AG04449 (cell line): ENCODE results near the gene SYNDIG1.

ENCODE experiments used
- CTCF ChIA-PET: fragments of 350-600 bp; formaldehyde crosslinking; extraction: SDS; loops from one replicate; lab custom pipeline; 2021; ENCODE audit warnings: antibody characterized with exemption; lab: Yijun Ruan, JAX
- POLR2A ChIA-PET: fragments of 400-600, 350-600 bp; formaldehyde crosslinking; extraction: SDS; loops from one replicate; lab custom pipeline; 2020; ENCODE audit warnings: antibody characterized with exemption, inconsistent platforms; lab: Yijun Ruan, JAX
- DNase-seq: peaks from one replicate; pipeline ENCODE4 v3.0.0-alpha.2; 2010; ENCODE audit warnings: low read depth, low spot score
- H3K4me3 ChIP-seq: 2 replicates; pipeline ENCODE4 v1.5.1; 2011; ENCODE audit warnings: low read depth, mild to moderate bottlenecking, control low read depth, low read length
- CTCF ChIP-seq: IDR thresholded peaks from one replicate; pipeline ENCODE4 v1.5.1; 2011; ENCODE audit warnings: mild to moderate bottlenecking, moderate library complexity, low read length, control low read depth, inconsistent platforms; ENCODE audit not compliant: insufficient read depth; ENCODE audit errors: missing control alignments

Gene SYNDIG1

DNA sequence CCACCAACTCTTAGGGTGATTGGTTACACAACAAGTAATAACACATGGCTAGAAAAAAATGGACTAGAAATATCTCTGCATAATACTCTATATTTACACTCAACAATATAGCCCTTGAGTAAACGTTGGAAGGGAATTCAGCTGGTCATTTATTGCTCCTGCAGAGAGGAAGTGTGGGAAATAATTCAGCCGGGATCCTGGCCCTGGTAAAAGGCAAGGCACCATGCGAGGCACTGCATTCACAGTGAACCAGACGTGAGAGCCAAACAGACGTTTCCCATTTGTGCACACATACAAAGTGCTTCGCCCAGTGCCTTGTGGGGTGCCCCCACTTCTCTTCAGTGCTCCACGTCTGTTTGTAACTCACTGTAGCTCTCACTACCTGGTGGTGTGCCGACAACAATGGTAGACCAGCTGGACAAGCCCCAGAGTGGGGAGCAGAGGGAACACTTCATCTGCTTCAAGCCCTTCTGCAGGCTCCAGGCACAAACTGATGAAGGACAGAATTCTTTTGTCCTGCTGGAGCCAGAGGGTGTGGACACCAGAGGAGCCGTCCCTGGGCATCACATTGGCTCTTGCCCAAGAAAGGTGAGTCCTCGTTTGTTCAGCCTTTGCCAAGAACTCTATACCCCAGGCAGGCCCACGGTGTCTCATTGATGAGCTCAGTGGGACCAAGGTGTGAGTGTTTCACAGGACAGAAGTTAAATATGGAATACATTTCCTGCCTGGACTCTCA lies 18.8 kb downstream of the SYNDIG1 start:
- no peak for DNase-seq
- no peak overlapping the region for H3K4me3 ChIP-seq
- no peak for TF ChIP-seq CTCF
- ChIA-PET POLR2A (no interaction called here), CTCF (interaction anchor here (0.5 kb wide), 1 partner anchor 64 kb away, joined by 3 read pairs; no protein-coding TSS in a partner anchor)

GRCh38 chr20:24488800-24489175 lies 19.4 kb downstream of the SYNDIG1 start:
- ChIA-PET CTCF (interaction anchor here (0.5 kb wide), 1 partner anchor 64 kb away, joined by 3 read pairs; no protein-coding TSS in a partner anchor), POLR2A (no interaction called here)
- no peak for TF ChIP-seq CTCF
- no peak for DNase-seq
- H3K4me3 ChIP-seq, result no peak overlapping the region

- POLR2A ChIA-PET, result no interaction called here
- CTCF ChIA-PET, result no interaction called here
- DNase-seq, result no peak
- TF ChIP-seq CTCF, result no peak
- H3K4me3 ChIP-seq, result no peak overlapping the region
These were observed 19.8 kb downstream of the SYNDIG1 start for GRCh38 chr20:24489193-24489592.

DNA sequence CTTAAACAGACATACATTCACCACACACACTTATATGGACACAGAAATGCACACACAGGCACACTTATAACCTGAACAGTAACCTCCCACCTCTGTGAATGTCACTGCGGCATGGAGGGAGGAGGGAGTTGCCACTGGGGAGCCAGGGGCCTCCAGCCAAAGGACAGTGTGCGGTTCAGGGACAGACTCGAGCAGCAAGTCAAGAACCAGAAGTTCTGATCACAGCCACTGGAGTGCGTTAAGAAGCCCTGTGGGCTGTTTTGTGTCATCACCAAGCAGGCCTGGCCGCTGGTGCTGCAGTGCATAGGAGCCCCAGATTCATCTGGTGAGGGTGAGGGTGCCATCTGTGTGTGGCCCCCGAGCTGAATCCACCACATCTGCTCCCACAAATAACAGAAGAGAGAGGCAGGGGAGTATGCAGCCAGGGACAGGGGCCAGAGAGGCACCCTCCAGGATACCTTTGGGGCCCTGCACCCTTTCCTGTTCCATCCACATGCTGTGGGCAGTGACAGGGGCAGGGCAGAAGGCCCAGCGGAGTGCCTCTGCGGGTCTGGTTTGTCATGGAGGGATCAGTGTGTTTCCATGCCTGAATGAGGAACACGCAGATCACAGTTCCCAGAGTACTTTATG lies 20.3 kb downstream of the SYNDIG1 start:
- TF ChIP-seq CTCF, result no peak
- POLR2A ChIA-PET, result no interaction called here
- CTCF ChIA-PET, result no interaction called here

GRCh38 chr20:24490598-24490997 lies 21.2 kb downstream of the SYNDIG1 start:
- TF ChIP-seq CTCF, result no peak
- POLR2A ChIA-PET, result no interaction called here
- CTCF ChIA-PET, result no interaction called here
- no peak overlapping the region for H3K4me3 ChIP-seq
- DNase-seq, result no peak

More for the DNA sequence above, 20.3 kb downstream of the SYNDIG1 start:
- DNase-seq, result no peak
- H3K4me3 ChIP-seq, result no peak overlapping the region

DNA sequence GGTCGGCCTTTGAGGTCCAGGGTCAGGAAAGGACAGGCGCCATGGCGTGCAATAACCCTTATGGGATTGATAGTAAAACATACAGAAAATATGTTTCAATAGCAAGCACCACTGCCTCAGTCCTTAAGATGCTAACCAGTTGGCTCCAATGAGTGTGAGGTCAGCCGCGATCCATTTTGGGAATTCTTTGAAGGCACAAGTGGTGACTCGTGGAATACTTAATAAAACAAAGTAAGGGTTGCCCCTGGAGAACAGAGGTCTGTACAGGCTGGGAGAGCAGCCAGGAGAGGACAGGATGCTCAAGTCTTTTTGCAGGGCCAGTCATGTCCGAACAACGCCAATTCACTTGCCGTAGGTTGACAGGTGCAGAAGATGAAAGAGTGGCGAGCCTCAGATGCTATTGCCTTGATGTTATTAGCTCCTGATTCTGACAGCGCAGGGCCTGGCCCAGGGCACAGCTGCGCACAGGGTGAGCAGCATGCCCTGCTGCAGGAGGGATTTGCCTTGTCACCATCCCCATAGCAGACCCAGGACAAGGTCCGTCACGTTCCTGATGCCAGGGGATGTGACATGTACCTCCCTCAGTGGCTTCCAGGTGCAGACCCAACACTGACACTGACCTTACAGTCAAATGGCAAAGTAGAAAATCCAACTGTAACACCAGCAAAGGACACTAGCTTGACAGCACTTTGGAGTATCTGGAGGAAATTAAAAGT lies 21.8 kb downstream of the SYNDIG1 start:
- TF ChIP-seq CTCF, result no peak
- DNase-seq, result no peak
- ChIA-PET POLR2A (no interaction called here), CTCF (no interaction called here)
- H3K4me3 ChIP-seq, result no peak overlapping the region
